ENCODE results near the gene NUP214.

The NUP214 gene

GRCh38 chr9:131214286-131214856 lies 89.0 kb downstream of the NUP214 start:
- TF ChIP-seq CTCF (IDR thresholded peaks at IDR 0.05; ENCODE audit: low read depth, low read length, missing control alignments), result no peak
- DNase-seq (ENCODE audit: extremely low read depth, low read depth), result no peak
- no peak overlapping the region for H3K4me3 ChIP-seq (replicated peaks; ENCODE audit: low read depth, low read length)

- no peak for DNase-seq (ENCODE audit: extremely low read depth, low read depth)
- TF ChIP-seq CTCF (IDR thresholded peaks at IDR 0.05; ENCODE audit: low read depth, low read length, missing control alignments), result no peak
- no peak overlapping the region for H3K4me3 ChIP-seq (replicated peaks; ENCODE audit: low read depth, low read length)
Measured at GRCh38 chr9:131214876-131215275, 89.5 kb downstream of the NUP214 start.

GRCh38 chr9:131216806-131217205 lies 91.4 kb downstream of the NUP214 start:
- DNase-seq (ENCODE audit: extremely low read depth, low read depth), result no peak
- H3K4me3 ChIP-seq (replicated peaks; ENCODE audit: low read depth, low read length), result no peak overlapping the region
- TF ChIP-seq CTCF (IDR thresholded peaks at IDR 0.05; ENCODE audit: low read depth, low read length, missing control alignments), result no peak

- DNase-seq (ENCODE audit: extremely low read depth, low read depth), result no peak
- H3K4me3 ChIP-seq (replicated peaks; ENCODE audit: low read depth, low read length), result no peak overlapping the region
- no peak for TF ChIP-seq CTCF (IDR thresholded peaks at IDR 0.05; ENCODE audit: low read depth, low read length, missing control alignments)
Measured at GRCh38 chr9:131217331-131218031, 92.1 kb downstream of the NUP214 start.

- TF ChIP-seq CTCF (IDR thresholded peaks at IDR 0.05; ENCODE audit: low read depth, low read length, missing control alignments), result no peak
- no peak overlapping the region for H3K4me3 ChIP-seq (replicated peaks; ENCODE audit: low read depth, low read length)
Measured at GRCh38 chr9:131218370-131218769, 93.0 kb downstream of the NUP214 start.

GRCh38 chr9:131220485-131220884 lies 95.1 kb downstream of the NUP214 start:
- TF ChIP-seq CTCF (IDR thresholded peaks at IDR 0.05; ENCODE audit: low read depth, low read length, missing control alignments), result no peak
- no peak overlapping the region for H3K4me3 ChIP-seq (replicated peaks; ENCODE audit: low read depth, low read length)

More at GRCh38 chr9:131218370-131218769, 93.0 kb downstream of the NUP214 start:
- no peak for DNase-seq (ENCODE audit: extremely low read depth, low read depth)

More at GRCh38 chr9:131220485-131220884, 95.1 kb downstream of the NUP214 start:
- no peak for DNase-seq (ENCODE audit: extremely low read depth, low read depth)

Data from HFF-Myc (cell line).